Mucosa of stomach (tissue), 1 donor: ENCODE measurements around the gene FOXO6.
A peak's percentile ranks its signal among the peaks of the same experiment; 100 is the strongest.

ENCODE experiments used
- H3K27me3 ChIP-seq: one replicate; pipeline ENCODE4 v1.7.0; 2013; ENCODE audit warnings: mild to moderate bottlenecking, low read length; ENCODE audit not compliant: control insufficient read depth, insufficient read depth
- H3K36me3 ChIP-seq: one replicate; pipeline ENCODE4 v1.7.0; 2013; ENCODE audit warnings: low read length; ENCODE audit not compliant: control insufficient read depth, insufficient read depth
- H3K4me1 ChIP-seq: one replicate; pipeline ENCODE4 v1.7.0; 2013; ENCODE audit warnings: mild to moderate bottlenecking, low read length; ENCODE audit not compliant: control insufficient read depth, insufficient read depth
- H3K4me3 ChIP-seq: one replicate; pipeline ENCODE4 v1.7.0; 2013; ENCODE audit warnings: low read length
- H3K9ac ChIP-seq: one replicate; pipeline ENCODE4 v1.7.0; 2013; ENCODE audit warnings: mild to moderate bottlenecking, low read length, moderate library complexity
- H3K9me3 ChIP-seq: one replicate; pipeline ENCODE4 v1.7.0; 2013; ENCODE audit warnings: mild to moderate bottlenecking, low read length, moderate library complexity; ENCODE audit not compliant: control insufficient read depth
- donor health status: Pancreatic carcinoma.

The FOXO6 gene

DNA sequence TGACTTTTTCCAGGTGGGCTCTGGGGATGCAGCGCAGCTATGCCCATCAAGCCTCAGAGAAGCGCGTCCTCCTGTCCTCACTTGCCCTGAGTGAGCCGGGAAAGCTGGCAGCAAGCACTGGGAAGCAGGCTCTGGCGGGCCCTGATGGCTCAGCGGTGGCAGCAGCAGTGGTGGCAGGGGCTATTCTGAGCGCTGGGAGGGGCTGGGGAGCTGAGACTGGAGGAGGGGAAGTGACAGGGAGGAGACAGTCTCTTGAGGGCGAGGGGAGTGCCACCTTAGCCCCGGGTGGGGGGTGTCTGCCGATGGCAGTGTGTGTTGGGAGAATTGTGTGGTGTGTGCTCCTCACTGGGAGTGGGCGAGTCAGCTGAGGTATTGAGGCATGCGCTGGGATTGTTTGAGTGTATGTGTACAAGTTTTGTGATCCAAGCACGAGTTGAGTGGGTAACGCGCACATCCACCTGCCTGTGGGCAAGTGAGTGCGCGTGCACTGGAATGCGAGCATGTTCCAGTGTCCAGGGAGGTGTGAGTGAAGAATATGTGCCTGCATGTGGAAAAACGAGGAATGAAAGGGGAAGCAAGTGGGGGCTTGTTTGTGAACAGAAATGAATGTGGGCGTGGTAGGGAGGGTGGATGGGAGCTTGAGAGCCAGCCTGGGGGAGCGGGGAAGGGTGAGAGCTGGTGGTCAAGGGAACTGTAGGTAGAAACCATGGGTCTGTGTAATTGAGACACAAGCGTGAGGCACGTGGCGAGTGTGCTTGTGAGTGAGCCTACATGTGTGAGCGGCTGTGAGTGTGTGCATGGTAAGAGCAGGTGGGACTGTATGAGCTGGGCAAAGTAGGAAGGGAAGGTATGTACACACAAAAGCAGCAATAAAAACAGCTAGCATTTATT lies 2.9 kb upstream of the FOXO6 start:
- Histone ChIP-seq H3K4me3 (no peak overlapping the region), H3K36me3 (no peaks in the 10 kb centered on the region), H3K9ac (no peak overlapping the region), H3K9me3 (no peaks in the 10 kb centered on the region), H3K27me3 (peaks cover 18% of the 10 kb centered on the region), H3K4me1 (peaks cover 31% of the 10 kb centered on the region)

DNA sequence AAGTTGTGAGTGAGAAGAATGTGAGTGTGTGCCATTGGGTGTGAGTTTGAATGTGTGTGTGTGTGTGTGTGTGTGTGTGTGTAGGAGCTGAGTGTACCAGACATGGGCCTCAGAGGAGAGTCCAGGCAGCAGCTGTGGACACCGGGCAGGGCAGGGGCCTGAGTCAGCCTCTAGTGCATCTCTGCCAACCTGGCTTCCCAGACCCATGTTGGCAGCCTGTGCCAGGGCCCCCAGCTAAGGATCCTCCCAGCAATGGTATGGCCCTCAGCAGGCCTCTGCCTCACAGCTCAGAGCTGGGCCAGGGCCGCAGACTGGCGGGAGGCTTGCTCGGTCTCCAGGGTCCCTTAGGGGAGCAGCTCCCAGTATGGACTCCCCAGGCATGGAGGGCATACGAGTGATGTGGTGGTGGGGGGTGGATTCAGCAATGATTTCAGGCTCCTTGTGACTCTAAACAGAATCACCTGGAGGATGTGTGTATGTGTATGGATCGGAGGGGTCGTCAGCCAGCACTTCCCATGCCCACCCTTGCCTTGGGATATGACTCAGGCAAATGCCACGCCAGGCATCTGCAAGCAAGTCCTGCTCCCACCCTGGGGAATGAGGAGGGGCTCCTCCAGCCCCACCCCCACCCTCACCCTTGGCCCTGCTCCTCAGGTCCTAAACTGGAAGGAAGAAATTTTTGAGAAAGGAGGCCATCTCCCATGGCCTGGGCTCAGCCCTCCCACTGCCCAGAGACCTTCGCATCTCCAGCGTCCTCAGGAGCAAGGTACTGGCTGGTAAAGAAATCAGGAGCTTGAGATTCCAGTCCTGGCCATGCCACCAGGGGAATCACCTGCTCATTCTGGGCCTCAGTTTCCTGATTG lies 1.8 kb upstream of the FOXO6 start:
- no peak overlapping the region for H3K4me3 ChIP-seq
- H3K36me3 ChIP-seq, result no peaks in the 10 kb centered on the region
- H3K27me3 ChIP-seq, result peaks cover 25% of the 10 kb centered on the region
- H3K4me1 ChIP-seq, result peaks cover 31% of the 10 kb centered on the region
- no peaks in the 10 kb centered on the region for H3K9me3 ChIP-seq
- H3K9ac ChIP-seq, result no peak overlapping the region

DNA sequence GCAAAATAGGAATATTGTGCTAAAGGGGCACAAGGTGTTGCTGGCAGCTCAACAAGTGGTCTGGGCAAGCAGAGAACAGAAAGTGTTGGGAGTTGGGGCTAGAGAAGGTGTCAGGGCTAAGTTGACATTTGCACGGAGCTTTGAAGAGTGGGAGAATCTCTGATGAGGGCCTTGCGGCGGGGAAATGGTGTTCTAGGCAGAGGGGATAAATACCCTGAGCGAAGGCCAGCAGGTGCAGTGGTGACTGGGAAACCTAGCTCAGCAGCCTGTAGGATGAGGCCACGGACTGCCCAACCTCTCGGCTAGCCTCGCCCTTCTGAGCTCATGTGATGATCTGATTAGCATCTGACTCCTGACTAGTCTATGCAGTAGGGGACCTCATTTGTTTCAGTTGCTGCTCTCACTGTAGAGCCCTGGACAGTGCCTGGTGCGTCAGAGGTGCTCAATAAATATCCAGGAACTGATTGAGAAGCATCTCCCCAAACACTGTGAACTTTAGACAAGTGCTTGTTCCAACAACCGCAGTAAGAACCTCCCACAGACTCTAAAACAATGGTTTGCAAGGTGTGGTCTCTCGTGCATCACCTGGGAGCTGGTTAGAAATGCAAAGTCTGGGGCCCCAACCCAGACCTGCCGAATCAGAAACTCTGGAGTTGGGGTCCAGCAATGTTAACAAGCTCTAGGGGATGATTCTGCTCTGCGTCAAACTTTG lies 1.0 kb upstream of the FOXO6 start:
- no peaks in the 10 kb centered on the region for H3K36me3 ChIP-seq
- H3K4me1 ChIP-seq, result peaks cover 37% of the 10 kb centered on the region
- peak overlapping the region; percentile 41 for H3K9ac ChIP-seq
- H3K27me3 ChIP-seq, result peaks cover 25% of the 10 kb centered on the region
- H3K4me3 ChIP-seq, result no peak overlapping the region
- H3K9me3 ChIP-seq, result no peaks in the 10 kb centered on the region

DNA sequence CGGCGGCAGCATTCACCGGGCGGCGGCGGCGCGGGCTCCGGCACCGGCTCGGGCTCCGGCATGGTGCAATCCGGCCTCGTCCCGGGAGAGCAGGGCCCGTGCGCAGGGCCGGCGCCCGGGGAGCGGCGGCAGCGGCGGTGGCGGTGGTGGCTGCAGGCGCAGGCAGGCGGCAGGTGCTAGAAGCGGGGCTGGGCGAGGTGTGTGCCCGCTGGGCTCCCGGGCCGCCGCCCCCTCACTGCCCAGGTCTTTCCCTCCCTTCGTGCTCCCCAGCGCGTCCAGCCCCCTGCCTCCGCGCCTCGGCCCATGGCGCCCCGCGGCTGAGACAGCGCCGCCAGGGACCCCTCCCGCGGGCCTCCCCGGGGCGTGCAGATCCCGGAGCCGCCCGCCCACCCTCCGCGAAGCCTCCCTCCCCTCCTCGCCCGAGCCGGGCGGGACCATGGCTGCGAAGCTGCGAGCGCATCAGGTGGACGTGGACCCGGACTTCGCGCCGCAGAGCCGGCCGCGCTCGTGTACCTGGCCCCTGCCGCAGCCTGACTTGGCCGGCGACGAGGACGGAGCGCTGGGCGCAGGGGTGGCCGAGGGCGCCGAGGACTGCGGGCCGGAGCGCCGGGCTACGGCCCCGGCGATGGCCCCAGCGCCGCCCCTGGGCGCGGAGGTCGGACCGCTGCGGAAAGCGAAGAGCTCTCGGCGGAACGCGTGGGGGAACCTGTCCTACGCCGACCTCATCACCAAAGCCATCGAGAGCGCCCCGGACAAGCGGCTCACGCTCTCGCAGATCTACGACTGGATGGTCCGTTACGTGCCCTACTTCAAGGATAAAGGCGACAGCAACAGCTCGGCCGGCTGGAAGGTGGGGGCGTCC lies 492 bp downstream of the FOXO6 start:
- H3K36me3 ChIP-seq, result no peaks in the 10 kb centered on the region
- H3K4me1 ChIP-seq, result peaks cover 50% of the 10 kb centered on the region
- H3K4me3 ChIP-seq, result no peak overlapping the region
- no peaks in the 10 kb centered on the region for H3K9me3 ChIP-seq
- H3K9ac ChIP-seq, result no peak overlapping the region
- H3K27me3 ChIP-seq, result peaks cover 37% of the 10 kb centered on the region

DNA sequence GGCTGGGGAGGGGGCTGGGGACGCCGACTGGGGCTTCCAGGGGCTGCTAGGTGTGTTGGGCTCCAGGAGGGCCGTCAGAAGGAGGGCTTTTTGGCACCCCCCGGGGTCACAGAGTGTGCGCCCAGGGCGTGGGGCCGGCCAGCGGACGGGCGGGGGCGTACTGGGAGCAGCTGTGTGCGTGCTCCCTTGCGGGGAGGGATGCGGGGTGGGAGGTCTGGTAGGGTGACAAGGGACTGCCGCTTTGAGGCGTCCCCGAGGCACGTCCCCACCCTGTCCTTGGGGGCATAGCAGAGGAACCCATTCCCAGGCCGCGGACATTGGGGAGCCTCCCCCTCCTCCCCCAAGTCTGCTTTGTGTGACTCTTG lies 1.1 kb downstream of the FOXO6 start:
- H3K4me3 ChIP-seq, result no peak overlapping the region
- peaks cover 43% of the 10 kb centered on the region for H3K27me3 ChIP-seq
- no peaks in the 10 kb centered on the region for H3K36me3 ChIP-seq
- no peak overlapping the region for H3K9ac ChIP-seq
- peaks cover 54% of the 10 kb centered on the region for H3K4me1 ChIP-seq
- no peaks in the 10 kb centered on the region for H3K9me3 ChIP-seq

DNA sequence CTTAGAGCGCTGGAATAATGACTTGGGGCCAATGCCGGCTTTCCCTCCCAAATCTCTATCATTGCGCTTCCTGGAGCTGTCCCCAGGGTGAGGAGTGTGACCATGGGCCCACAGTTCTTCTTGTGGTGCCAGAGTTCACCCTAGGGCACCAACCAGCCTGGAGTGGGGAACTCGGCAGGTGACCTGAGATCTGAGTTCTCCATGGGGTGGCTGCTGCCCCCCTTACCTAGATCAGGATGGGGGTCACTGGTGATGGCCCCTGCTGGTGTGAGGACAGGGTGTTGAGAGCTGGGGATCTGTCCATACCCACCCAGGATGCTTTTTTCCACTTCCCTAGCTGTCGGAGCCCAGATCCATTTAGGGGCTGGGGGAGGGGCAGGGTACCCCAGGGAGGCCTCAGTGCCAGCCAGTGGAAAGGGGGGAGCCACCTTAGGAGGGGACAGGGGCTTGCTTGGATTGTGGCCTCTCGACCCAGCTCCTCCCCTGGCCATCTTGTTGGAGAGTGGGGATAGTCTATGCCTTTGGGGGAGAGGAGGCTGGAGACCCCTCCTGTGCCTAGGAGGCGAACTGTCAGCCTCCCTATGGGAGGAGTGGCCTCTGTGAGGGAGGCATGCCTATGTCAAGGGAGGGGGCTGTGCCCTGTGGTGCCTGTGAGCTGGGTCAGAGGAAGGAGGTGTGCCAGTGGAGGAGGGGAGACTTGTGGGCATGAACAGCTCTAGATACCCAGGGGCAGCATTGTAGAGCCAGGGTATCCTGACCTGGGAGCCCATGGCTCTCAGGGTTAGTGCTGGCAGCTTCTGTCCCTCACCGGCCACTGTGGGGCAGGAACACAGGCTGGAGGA lies 1.7 kb downstream of the FOXO6 start:
- H3K27me3 ChIP-seq, result peaks cover 47% of the 10 kb centered on the region
- H3K4me1 ChIP-seq, result peaks cover 47% of the 10 kb centered on the region
- no peaks in the 10 kb centered on the region for H3K9me3 ChIP-seq
- no peaks in the 10 kb centered on the region for H3K36me3 ChIP-seq
- no peak overlapping the region for H3K4me3 ChIP-seq
- H3K9ac ChIP-seq, result no peak overlapping the region

DNA sequence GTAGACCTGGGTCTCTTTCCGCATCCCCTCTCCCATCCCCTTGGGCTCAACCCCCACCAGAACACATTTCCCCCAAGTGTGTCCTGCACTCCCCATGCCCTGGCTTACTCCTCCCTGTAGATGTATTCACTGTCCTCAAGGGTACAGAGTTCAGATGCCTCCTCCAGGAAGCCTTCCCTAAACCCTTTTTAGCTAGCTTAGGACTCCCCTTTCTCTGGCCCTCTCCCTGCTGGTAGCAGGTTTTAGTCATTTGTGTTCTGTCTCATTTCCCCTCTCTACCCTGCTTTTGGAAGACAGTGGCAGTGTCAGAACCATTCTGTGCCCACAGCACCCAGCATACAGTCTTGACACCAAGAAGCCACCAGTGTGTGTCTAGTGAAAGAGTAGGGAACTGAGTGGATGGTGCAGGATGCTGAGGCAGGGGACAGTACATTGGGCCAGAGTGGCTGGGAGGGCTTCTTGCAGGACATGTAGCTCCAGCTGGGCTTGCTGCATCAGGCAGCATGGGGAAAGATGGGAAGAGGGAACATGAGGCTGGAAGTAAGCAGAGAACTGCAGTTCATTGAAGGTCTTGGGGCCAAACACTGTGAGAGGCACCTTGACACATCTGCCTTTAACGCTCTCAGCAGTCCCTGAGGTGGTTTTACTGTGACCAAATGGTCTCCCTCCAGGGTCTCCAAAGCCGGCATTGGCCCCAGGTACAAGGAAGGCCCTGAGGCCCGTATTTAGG lies 2.5 kb downstream of the FOXO6 start:
- H3K4me3 ChIP-seq, result no peak overlapping the region

DNA sequence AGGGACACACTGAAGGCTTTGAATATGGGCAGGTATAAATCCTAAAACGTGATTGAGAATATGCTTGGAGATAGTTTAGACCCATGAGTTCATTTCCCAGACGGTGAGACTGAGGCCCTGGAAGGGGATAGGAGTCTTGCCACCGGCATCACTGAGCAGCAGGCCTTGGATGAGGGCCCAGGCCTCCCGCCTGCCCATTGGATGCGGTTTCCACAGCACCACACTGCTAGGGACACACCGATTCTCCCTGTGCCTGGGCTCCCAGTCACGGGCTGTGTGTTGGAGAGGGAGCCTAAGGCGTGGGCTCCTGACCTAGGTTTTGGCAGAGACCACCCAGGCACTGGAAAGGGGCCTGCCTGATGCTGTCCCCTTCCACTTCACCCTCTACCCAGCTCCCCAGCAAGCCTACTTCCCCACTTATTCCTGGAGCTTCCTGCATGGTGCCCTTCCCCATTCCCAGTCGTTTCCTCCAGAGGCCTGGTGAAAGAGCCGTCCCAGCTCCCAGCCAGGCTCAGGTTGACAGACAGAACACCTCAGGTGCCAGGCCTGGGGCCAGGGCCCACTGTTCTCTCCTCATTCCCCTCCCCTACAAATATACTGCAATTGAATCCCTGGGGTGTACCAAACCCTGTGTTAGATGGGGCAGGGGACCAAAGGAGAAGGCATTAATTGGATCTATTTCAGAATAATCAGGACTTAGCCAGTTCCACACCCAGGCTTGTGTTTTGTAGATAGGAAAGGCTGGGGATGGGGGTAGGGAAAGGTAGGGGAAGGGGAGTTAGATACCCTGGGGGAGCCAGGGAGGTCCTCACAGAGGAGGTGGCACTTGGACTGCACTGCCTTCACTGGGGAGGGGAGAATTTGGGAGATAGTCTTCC lies 3.4 kb downstream of the FOXO6 start:
- Histone ChIP-seq H3K4me1 (peaks cover 39% of the 10 kb centered on the region), H3K9ac (no peak overlapping the region), H3K4me3 (no peak overlapping the region), H3K9me3 (no peaks in the 10 kb centered on the region), H3K36me3 (no peaks in the 10 kb centered on the region), H3K27me3 (peaks cover 58% of the 10 kb centered on the region)

More for the DNA sequence above, 2.5 kb downstream of the FOXO6 start:
- Histone ChIP-seq H3K27me3 (peaks cover 54% of the 10 kb centered on the region), H3K9me3 (no peaks in the 10 kb centered on the region), H3K9ac (no peak overlapping the region), H3K4me1 (peaks cover 42% of the 10 kb centered on the region), H3K36me3 (no peaks in the 10 kb centered on the region)

DNA sequence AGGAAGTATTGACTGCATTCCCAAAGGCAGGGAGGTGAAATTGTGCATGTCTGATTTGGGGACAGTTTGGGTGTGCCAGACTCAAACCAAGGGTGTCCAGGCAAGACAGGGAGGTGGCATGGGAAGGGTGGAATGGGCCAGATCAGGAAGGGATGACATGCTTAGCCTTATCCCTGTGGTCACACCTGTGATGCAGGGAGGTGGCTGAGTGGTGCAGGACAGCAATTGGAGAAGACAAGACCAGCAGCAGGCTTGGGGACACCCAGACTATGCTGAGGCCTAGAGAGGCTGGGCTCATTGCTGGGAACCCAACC lies 4.0 kb downstream of the FOXO6 start:
- Histone ChIP-seq H3K27me3 (peaks cover 58% of the 10 kb centered on the region), H3K36me3 (no peaks in the 10 kb centered on the region), H3K4me3 (no peak overlapping the region), H3K4me1 (peaks cover 33% of the 10 kb centered on the region), H3K9me3 (no peaks in the 10 kb centered on the region), H3K9ac (no peak overlapping the region)
